Non-pigmented ciliary epithelial cell (primary cell): ENCODE data around the gene TRIOBP.
"Not testable (repeated sequence)": the region's sequence is repeated elsewhere in the genome, so short reads cannot be mapped to it uniquely, and the experiment has no call there.

ENCODE experiments used
- DNase-seq: peaks from one replicate; pipeline ENCODE4 v3.0.0-alpha.2; 2010; ENCODE audit warnings: low read depth

TRIOBP gene

GRCh38 chr22:37696657-37697537 lies at the start of gene TRIOBP:
Gene TRIOBP, plus strand, starts transcription at chr22:37697048. Its CDS starts 4,318 bp downstream, at chr22:37701366.
- DNase-seq = no peak

DNA sequence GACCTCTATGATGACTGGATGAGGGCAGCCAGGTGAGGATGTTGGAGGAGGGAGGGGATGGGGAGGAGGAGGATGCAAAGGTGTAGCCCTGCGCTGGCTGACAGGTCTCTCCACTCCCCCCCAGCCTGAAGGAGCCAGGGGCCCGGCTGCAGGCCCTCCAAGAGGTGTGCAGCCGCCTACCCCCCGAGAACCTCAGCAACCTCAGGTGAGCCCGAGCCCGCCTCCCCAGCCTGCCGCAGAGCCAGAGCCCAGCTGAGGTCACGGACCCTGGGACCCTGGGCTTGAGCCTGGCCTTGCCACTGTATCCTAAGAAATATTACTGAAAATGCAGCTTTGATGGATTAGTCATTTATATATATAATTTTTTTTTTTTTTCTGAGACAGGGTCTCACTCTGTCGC lies 49.5 kb upstream of the TRIOBP start:
- DNase-seq = no peak

GRCh38 chr22:37647928-37648327 lies 48.9 kb upstream of the TRIOBP start:
- no peak for DNase-seq

GRCh38 chr22:37650463-37651136 lies 46.2 kb upstream of the TRIOBP start:
- no peak for DNase-seq

- DNase-seq = no peak
Measured at GRCh38 chr22:37654563-37655251, 42.1 kb upstream of the TRIOBP start.

GRCh38 chr22:37655252-37655563 lies 41.6 kb upstream of the TRIOBP start:
- no peak for DNase-seq

GRCh38 chr22:37656583-37656982 lies 40.3 kb upstream of the TRIOBP start:
- DNase-seq = not testable (repeated sequence)

DNA sequence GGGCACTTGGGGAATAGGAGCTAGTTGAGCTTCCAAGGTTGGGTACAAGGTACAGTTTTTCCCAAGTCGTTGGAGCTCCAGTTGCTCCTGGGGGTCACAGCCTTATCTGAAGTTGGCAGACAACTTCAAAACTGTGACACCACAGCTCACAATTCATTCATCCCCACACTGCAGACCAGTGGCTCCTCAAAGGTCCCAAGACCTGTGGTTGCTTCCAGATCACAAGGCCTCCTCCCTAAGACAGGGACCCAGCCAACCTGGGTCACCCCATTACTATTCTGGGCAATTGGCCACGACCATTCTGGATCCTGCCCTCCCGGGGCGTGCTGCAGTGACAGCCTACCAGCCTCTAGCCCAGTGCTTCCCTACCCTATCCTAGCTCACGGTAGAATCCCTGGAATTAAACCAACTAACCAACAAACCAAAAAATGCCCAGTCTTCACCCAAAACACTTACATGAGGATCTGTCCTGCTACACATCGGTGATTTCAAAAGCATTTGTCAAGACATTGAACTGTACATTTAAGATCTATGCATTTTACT lies 39.2 kb upstream of the TRIOBP start:
- DNase-seq = no peak

GRCh38 chr22:37658133-37659065 lies 38.4 kb upstream of the TRIOBP start, which contains the start of gene PDXP:
Gene PDXP, plus strand, starts transcription at chr22:37658723. Its CDS starts 60 bp downstream, at chr22:37658783.
- DNase-seq = peak; percentile 100

- DNase-seq = no peak
Measured at GRCh38 chr22:37659066-37659896, 37.6 kb upstream of the TRIOBP start.

DNA sequence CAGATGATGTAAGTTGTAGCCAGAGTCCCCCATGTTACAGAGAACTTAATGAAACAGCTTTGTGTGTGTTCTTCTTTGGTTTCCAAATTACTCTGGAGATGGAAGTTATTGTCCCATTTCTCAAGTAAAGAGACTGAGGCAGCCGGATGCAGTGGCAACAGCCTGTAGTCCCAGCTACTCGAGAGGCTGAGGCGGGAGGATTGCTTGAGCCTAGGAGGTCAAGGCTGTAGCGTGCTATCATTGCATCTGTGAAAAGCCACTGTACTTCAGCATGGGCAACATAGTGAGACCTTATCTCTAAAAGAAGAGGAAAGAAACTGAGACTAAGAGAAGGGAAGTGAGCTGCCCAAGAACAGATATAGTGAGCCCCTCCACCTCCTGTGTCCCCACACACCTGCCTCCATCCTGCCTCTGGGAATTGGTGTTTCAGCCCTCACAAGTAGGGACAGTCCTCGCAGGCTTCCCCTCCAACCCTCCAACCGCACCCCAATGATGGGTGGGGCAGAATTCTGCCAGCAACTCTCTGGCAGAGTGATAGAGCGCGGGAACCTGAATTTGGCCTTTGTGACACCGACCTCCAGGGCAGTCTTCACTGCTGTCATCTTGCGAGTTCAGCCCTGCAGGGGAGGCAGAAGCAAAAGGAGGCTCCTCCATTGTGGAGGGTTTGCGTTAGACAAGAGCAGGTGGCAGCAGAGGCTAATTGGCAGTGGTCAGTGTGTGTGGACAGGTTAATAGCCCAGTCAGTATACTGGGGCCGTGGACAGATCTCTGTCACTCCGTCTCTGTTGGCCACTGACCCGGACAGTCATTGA lies 36.7 kb upstream of the TRIOBP start:
- no peak for DNase-seq

GRCh38 chr22:37660709-37661045 lies 36.2 kb upstream of the TRIOBP start:
- DNase-seq = no peak

DNA sequence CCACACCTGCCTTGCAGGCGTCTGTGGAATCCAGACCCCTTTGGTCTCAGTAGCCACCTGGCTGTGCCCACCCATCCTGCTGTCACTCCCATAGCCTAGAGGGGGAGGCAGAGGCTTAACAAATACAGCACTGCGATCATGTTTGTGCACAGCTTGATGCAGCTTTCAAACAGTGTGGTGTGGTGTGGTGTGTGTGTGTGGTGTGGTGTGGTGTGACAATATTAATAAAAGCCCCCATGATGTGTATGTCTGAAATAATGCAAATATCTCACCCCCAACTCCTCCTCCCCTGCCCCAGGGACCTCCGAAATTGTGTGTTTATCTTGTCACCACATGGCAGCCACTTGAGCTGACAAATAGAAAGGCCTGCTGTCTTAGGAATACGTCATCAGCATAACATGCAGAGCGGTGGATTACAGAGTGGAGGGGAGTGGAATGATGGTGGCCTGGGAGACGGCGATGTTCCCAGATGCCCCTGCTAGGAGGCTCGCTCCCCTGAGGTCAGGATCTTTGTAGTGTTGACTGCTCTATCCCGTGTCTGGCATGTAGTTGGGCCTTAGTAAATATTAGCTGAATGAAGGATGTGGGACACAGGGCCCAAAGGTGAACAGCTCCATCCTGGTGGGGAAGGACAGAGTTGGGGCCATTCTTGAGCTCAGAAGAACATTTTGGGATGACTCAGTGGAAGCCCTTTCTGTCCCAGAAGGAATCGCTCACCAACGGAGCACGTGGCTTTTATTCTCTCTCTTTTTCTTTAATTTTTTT lies 35.5 kb upstream of the TRIOBP start:
- peak; percentile 43 for DNase-seq

DNA sequence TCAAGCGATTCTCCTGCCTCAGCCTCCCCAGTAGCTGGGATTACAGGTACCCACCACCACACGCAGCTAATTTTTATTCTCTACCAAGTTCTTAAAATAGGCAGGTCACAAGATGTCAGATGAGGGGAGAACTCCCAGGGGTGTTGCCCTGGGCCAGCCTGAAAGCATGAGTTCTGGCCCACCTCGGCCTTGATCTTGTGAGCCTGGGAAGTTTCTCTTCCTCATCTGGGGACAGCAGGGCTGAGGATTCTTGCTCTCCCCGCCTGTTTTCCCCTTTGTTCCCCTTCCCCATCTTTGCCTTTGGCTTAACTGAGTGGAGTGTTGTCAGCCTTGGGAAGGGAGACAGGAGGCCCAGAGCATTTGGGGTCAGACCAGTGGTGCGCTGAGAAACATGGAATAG lies 34.8 kb upstream of the TRIOBP start:
- DNase-seq = no peak

DNA sequence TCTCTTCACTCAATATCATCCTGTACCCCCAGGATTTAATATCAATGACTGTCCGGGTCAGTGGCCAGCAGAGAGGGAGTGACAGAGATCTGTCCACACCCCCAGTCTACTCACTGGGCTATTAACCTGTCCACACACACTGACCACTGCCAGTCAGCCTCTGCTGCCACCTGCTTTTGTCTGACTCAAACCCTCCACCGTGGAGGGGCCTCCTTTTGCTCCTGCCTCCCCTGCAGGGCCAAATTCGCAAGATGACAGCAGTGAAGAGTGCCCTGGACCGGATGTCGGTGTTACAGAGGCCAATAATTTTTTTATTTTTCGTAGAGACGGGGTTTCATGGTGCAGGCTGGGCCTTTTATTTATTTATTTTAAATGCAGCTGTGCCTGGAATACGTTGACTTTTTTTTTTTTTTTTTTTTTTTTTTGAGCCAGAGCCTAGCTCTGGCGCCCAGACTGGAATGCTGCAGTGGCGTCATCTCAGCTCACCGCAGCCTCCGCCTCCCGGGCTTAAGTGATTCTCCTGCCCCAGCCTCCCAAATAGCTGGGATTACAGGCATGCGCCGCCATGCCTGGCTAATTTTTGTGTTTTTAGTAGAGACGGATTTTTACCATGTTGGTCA lies 33.2 kb upstream of the TRIOBP start:
- DNase-seq = no peak

- no peak for DNase-seq
Measured at GRCh38 chr22:37664249-37665101, 32.4 kb upstream of the TRIOBP start.

DNA sequence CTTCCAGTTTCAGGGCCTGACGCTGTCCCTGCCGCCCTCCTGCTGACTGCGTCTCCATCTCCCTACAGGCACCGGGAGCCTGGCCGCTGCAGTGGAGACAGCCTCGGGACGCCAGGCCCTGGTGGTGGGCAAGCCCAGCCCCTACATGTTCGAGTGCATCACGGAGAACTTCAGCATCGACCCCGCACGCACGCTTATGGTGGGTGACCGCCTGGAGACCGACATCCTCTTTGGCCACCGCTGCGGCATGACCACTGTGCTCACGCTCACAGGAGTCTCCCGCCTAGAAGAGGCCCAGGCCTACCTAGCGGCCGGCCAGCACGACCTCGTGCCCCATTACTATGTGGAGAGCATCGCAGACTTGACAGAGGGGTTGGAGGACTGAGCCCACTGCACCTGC lies 31.4 kb upstream of the TRIOBP start:
- no peak for DNase-seq

DNA sequence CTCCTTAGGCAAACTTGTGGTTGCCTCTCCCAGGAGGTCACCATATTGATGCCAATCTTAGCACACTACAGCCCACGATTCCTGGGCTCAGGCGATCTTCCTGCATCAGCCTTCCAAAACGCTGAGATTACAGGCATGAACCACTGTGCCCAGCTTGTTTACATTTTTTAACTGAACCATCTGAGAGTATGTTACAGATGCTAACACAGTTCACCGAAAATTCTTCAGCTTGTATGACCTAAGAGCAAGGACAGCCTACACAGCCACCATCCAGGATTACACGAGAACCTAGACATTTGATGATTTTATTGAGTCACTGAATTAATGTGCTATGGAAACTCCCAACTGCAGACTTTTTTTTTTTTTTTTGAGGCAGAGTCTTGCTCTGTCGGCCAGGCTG lies 27.3 kb upstream of the TRIOBP start:
- DNase-seq = no peak
